Bone marrow (tissue), 2 donors: ENCODE measurements around the gene FBXO44.

Source experiments
- DNase-seq, 2 donors: peaks; one replicate each; lab custom pipeline; 2025; lab: John Stamatoyannopoulos, UW

The FBXO44 gene

GRCh38 chr1:11658542-11658941 is 3.9 kb downstream of the FBXO44 start:
- DNase-seq = no peak

GRCh38 chr1:11659748-11660147 is 5.1 kb downstream of the FBXO44 start:
- DNase-seq = no peak

DNA sequence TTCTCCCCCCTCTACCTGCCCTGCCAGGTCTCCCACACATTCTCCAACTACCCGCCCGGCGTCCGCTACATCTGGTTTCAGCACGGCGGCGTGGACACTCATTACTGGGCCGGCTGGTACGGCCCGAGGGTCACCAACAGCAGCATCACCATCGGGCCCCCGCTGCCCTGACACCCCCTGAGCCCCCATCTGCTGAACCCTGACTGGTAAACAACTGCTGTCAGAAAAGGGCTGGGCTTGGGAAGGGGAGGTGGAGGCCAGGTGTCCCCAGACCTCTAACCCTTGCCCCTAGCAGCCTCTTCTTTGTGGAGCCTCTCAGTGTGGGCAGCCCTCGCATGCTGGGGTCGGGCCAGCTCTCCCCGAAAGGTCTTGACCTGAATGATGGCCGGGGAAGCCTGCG is 6.4 kb downstream of the FBXO44 start:
- DNase-seq = no peak

GRCh38 chr1:11664336-11665065 is 9.8 kb downstream of the FBXO44 start:
- peak; percentile 45 to 53 for DNase-seq

DNA sequence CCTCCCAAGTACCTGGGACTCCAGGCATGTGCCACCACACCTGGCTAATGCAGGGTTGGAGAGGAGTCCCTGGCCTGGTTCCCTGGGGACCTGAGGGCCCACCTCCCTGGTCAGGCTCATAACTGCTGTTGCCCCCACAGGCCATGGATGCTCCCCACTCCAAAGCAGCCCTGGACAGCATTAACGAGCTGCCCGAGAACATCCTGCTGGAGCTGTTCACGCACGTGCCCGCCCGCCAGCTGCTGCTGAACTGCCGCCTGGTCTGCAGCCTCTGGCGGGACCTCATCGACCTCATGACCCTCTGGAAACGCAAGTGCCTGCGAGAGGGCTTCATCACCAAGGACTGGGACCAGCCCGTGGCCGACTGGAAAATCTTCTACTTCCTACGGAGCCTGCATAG is 13.8 kb downstream of the FBXO44 start:
- DNase-seq = no peak

- no peak for DNase-seq
Observed at GRCh38 chr1:11670747-11671146, 16.1 kb downstream of the FBXO44 start.

DNA sequence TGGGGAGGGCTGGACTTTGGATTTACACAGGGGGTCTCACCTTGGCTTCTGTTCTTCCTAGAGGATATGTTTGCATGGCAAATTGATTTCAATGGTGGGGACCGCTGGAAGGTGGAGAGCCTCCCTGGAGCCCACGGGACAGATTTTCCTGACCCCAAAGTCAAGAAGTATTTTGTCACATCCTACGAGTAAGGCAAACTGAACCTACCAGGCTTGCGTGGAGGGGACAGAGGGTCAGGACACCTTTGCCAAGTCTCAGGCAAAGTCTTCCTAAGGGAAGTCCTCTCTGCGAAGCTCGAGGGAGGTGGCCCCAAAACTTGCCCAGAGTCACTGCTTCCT is 16.5 kb downstream of the FBXO44 start:
- no peak for DNase-seq

GRCh38 chr1:11671544-11672286 is 17.0 kb downstream of the FBXO44 start:
- DNase-seq = no peak

DNA sequence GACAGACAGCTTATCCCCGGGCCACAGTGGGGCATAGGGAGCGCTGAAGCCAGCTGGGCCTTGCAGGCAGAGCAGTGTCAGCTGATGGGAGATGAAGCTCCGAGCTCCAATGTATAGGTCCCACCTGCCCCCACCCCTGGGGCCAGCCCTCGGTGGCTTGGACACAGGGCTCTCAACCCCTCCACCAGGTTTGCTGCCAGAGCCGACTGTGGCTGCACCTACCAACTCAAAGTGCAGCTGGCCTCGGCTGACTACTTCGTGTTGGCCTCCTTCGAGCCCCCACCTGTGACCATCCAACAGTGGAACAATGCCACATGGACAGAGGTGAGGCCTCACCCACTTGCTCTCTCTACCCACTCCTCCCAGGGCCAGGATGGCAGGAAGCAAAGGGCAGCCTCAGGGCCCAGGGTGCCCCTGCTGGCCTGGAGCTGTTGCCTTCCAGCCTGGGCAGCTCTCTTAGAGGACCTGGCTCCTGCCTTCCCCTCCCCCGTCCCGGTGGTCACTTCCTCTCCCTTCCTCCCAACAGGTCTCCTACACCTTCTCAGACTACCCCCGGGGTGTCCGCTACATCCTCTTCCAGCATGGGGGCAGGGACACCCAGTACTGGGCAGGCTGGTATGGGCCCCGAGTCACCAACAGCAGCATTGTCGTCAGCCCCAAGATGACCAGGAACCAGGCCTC is 18.6 kb downstream of the FBXO44 start:
- no peak for DNase-seq

DNA sequence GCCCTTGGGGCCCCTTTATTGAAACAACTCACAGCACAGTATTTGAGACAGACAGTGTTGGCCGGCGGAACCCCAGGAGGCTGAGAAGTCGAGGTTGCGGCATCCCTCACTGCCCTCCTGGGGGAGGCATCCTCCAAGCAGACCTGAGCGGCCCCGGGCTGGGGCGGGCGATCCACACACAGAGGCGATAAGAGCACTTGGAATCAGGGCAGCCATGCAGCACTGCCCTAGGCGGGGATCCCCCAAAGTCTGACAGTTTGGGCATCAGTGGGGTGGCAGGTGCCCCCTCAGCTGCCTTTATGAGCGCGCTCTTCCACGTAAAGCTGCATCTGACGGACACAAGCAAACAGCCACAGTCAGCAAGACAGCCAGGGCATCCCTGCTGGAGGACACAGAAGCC is 19.8 kb downstream of the FBXO44 start:
- no peak for DNase-seq

GRCh38 chr1:11675325-11675724 is 20.6 kb downstream of the FBXO44 start:
- no peak for DNase-seq

DNA sequence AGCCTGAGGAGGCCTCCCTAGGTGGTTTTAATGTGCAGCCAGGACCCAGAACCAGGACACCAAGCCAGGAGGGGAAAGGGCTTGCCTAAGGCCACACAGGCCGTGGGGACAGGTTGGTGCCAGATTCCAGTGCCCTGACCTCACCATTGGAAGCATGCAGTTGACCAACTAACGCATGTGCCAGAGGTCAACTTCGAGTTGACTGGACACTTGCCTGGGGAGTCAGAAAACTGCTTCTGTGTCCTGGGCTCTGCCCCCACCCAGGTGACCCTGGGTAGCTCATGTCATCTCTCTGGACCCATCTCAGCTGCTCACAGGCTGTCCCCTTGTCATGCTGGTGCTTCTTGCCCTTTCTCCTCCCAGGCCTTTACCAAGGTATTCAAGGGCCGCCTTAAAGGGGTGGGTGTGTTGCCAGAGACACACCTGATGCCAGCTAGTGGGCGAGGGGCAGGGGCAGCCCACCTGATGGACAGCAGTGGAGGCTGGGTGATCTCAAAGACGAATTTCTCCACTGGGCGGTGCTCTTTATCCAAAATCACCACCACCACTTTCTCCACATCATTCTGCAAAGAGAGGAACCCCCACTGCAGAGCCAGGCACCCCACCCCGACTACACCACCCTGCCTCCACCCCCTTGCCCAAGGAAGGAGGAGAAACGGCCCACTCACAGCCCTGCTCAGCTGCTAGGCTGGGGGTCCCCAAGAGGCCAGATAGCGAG is 21.9 kb downstream of the FBXO44 start:
- no peak for DNase-seq

- no peak for DNase-seq
Observed at GRCh38 chr1:11678442-11678841, 23.8 kb downstream of the FBXO44 start.

GRCh38 chr1:11680270-11681070 is 25.8 kb downstream of the FBXO44 start:
- DNase-seq = no peak

- peak; percentile 61 to 81 for DNase-seq
Observed at GRCh38 chr1:11681071-11681771, 26.5 kb downstream of the FBXO44 start, which contains the start of gene MAD2L2. MAD2L2 (minus strand) TSS chr1:11681148; CDS start chr1:11680601, 547 bp downstream.

DNA sequence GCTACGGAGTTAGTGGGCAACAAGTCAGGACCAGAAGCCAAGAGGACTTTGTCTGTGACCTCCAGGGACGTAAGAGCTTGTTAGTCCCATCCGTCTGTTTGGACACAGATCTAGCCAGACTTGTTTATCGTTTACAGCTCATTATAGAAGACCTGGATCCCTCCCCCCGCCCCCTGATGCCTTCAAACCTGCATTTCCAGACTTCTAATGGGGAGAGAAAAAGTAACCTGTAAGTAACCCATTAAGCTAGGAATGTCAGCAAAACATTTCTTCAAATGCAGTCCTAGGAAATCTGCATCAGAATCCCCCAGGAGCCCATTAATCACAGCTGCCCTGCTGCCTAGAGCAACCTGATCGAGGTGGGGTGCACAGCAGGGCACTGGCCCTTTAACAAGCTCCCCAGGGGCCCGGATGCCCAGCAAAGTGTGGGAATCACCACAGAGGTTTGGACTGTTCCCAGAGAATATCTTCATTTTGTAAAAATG is 27.7 kb downstream of the FBXO44 start:
- DNase-seq = no peak

- DNase-seq = no peak
Observed at GRCh38 chr1:11682799-11683198, 28.1 kb downstream of the FBXO44 start.

DNA sequence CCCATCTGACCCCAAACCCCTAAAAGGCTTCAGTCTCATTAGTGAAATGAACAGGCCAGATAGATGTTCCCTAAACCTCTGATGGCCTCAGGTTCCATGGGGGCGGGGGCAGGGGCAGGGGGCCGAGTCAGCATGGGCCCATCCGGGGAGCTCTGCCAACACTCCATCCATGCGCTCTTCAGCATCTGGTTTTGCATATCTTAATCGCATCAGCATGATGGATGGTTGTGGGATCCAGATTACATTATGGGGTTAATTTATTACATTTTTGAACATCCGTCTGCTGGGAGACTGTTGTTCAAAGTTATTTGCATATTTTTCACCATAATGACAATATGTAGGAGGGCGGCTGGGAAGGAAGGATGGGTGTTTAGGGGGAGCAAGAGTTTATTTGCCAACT is 29.4 kb downstream of the FBXO44 start:
- DNase-seq = no peak

DNA sequence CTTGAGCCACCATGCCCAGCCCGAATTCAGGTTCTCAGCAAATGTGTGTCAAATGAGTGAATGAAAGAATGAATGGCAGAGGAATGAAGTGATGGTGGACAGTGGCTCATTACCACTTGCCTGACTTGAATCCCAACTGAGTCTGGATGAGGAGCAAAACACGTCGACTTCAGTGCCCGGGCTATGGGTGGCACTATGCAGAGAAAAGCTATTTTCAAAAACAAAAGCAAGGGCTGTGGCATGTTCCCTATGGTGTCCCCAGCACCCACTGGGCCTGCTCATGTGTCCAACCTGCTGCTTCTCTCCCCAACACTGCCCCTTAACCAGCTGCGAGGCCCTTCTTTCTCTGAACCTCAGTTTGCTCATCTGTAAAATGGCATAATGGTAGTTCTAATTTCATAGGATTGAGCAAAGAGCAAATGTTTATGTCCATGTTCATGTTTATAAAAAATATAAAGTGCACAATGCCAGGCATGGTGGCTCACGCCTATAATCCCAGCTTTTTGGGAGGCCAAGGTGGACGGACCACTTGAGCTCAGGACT is 30.6 kb downstream of the FBXO44 start:
- DNase-seq = no peak

DNA sequence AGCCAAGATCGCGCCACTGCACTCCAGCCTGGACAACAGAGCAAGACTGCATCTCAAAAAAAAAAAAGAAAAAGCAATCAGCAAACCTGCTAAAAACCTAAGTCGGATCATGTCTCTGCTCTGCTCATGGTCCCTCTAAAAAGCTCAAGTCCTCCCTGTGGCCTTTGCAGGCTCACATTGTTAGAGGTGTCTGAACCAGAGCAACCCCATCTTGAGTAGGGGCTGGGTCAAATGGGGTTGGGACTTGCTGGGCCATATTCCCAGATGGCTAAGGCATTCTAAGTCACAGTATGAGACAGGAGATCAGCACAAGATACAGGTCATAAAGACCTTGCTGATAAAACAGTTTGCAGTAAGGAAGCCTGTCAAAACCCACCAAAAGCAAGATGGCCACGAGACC is 33.8 kb downstream of the FBXO44 start:
- no peak for DNase-seq
